H1 (cell line): ENCODE data around the gene SLC15A3. TPM values are rescaled to one million over a fixed set of nuclear protein-coding genes. Genes with fewer than 3 reads are reported as not detected.

Experiments
- CTCF ChIA-PET: fragments of 300-600 bp; sonication (Branson Sonifier 250); formaldehyde crosslinking; loops from one replicate; lab custom pipeline; 2021; ENCODE audit not compliant: partially characterized antibody; lab: Charles Lee
- POLR2A ChIA-PET: fragments of 300-600 bp; sonication (Branson Sonifier 250); formaldehyde crosslinking; loops from one replicate; lab custom pipeline; 2021; ENCODE audit warnings: inconsistent platforms; ENCODE audit not compliant: partially characterized antibody; lab: Charles Lee
- DNase-seq, 2 experiments: peaks; one replicate each; pipeline versions ENCODE4 v3.0.0 to v3.0.0-alpha.2; 2010 to 2022; ENCODE audit warnings: low spot score in 2 of 2, low read depth in 1 of 2, mixed read lengths in 1 of 2
- FAIRE-seq: peaks from 2 replicates; lab custom pipeline; 2011; peaks lifted over from hg19 to GRCh38; lab: Jason Lieb, UNC
- H2AFZ ChIP-seq: 2 replicates; pipeline ENCODE4 v1.8.1; 2012; ENCODE audit warnings: low read length, inconsistent platforms
- H2AK5ac ChIP-seq: 2 replicates; pipeline ENCODE4 v1.6.1; 2013; ENCODE audit warnings: low read depth, low read length
- H2BK120ac ChIP-seq: replicated peaks from 2 replicates; pipeline ENCODE3; 2013; ENCODE audit warnings: low read depth, low read length, inconsistent platforms
- H2BK12ac ChIP-seq: 2 replicates; pipeline ENCODE4 v1.6.1; 2013; ENCODE audit warnings: low read depth, low read length
- H2BK15ac ChIP-seq: 2 replicates; pipeline ENCODE4 v1.6.1; 2013; ENCODE audit warnings: low read length
- H2BK20ac ChIP-seq: 2 replicates; pipeline ENCODE4 v1.6.1; 2013; ENCODE audit warnings: low read length
- H2BK5ac ChIP-seq: 2 replicates; pipeline ENCODE4 v1.6.1; 2013; ENCODE audit warnings: low read depth, low read length
- H3K14ac ChIP-seq: 2 replicates; pipeline ENCODE4 v1.6.1; 2013; ENCODE audit warnings: inconsistent platforms; ENCODE audit not compliant: insufficient read length
- H3K18ac ChIP-seq: 2 replicates; pipeline ENCODE4 v1.6.1; 2013; ENCODE audit warnings: low read length; ENCODE audit errors: extremely low read depth
- H3K23ac ChIP-seq: 2 replicates; pipeline ENCODE4 v1.6.1; 2013; ENCODE audit warnings: inconsistent platforms; ENCODE audit not compliant: insufficient read length
- H3K23me2 ChIP-seq: 2 replicates; pipeline ENCODE4 v1.6.1; 2013; ENCODE audit warnings: low read depth, low read length
- H3K27ac ChIP-seq: 2 replicates; pipeline ENCODE4 v1.6.1; 2011; ENCODE audit warnings: low read depth, low read length, inconsistent platforms
- H3K27me3 ChIP-seq, 4 experiments: replicated peaks in 1 of 4; 1 replicate in 1 of 4; 2 replicates in 3 of 4; pipeline versions ENCODE4 v1.6.1 to v1.8.1; 2011 to 2013; ENCODE audit warnings: low read length in 3 of 4, mild to moderate bottlenecking in 3 of 4, inconsistent platforms in 2 of 4, mixed read lengths in 2 of 4, moderate library complexity in 1 of 4; ENCODE audit not compliant: control insufficient read depth in 3 of 4, insufficient read depth in 3 of 4; ENCODE audit errors: extremely low read depth in 1 of 4
- H3K36me3 ChIP-seq, 4 experiments: 2 replicates each; pipeline versions ENCODE4 v1.6.1 to v1.8.1; 2011 to 2013; ENCODE audit warnings: mild to moderate bottlenecking in 4 of 4, low read length in 3 of 4, moderate library complexity in 2 of 4, control low read depth in 1 of 4, inconsistent platforms in 1 of 4; ENCODE audit not compliant: insufficient read depth in 4 of 4, control insufficient read depth in 2 of 4
- H3K4ac ChIP-seq: replicated peaks from 2 replicates; pipeline ENCODE3; 2013; ENCODE audit warnings: low read length, low read depth, mixed read lengths, inconsistent platforms; ENCODE audit not compliant: insufficient read length
- H3K4me1 ChIP-seq, 4 experiments: replicated peaks in 1 of 4; 1 replicate in 1 of 4; 2 replicates in 3 of 4; pipeline versions ENCODE4 v1.6.1 to v1.8.1; 2011 to 2013; ENCODE audit warnings: low read length in 3 of 4, inconsistent platforms in 2 of 4, mixed read lengths in 1 of 4; ENCODE audit not compliant: insufficient read depth in 4 of 4, control insufficient read depth in 3 of 4
- H3K4me2 ChIP-seq, 2 experiments: 2 replicates each; pipeline versions ENCODE4 v1.6.1 to v1.8.1; 2011 to 2013; ENCODE audit warnings: low read depth in 2 of 2, low read length in 2 of 2, control low read depth in 1 of 2, inconsistent platforms in 1 of 2, mild to moderate bottlenecking in 1 of 2; ENCODE audit not compliant: insufficient read depth in 1 of 2
- H3K4me3 ChIP-seq, 4 experiments: fragments of 200-600, 300-600 bp in 1 of 4; sonication (generic), shearing (Covaris generic), sonication (Bioruptor Twin) in 1 of 4; 2 replicates each; pipeline versions ENCODE4 v1.5.1 to v1.8.1; 2011 to 2016; ENCODE audit warnings: low read length in 4 of 4, low read depth in 3 of 4, control low read depth in 2 of 4, inconsistent platforms in 2 of 4, mild to moderate bottlenecking in 2 of 4, mixed read lengths in 1 of 4, moderate library complexity in 1 of 4; ENCODE audit not compliant: insufficient read depth in 2 of 4; ENCODE audit errors: extremely low read depth in 1 of 4
- H3K56ac ChIP-seq: replicated peaks from 2 replicates; pipeline ENCODE3; 2013; ENCODE audit warnings: low read depth, mild to moderate bottlenecking, mixed read lengths, low read length, inconsistent platforms; ENCODE audit not compliant: insufficient read length
- H3K79me1 ChIP-seq: 2 replicates; pipeline ENCODE4 v1.6.1; 2013; ENCODE audit warnings: low read depth, low read length, control low read depth
- H3K79me2 ChIP-seq, 2 experiments: 2 replicates each; pipeline versions ENCODE4 v1.6.1 to v1.8.1; 2012 to 2013; ENCODE audit warnings: low read length in 2 of 2, mild to moderate bottlenecking in 2 of 2, inconsistent platforms in 1 of 2; ENCODE audit not compliant: insufficient read depth in 2 of 2, control insufficient read depth in 1 of 2
- H3K9ac ChIP-seq, 4 experiments: replicated peaks in 1 of 4; 1 replicate in 1 of 4; 2 replicates in 3 of 4; pipeline versions ENCODE4 v1.6.1 to v1.8.1; 2011 to 2013; ENCODE audit warnings: low read depth in 3 of 4, low read length in 3 of 4, control low read depth in 2 of 4, mild to moderate bottlenecking in 2 of 4, moderate library complexity in 2 of 4, inconsistent platforms in 1 of 4; ENCODE audit errors: extremely low read depth in 1 of 4
- H3K9me3 ChIP-seq, 2 experiments: 2 replicates each; pipeline versions ENCODE4 v1.6.1 to v1.8.1; 2012 to 2013; ENCODE audit warnings: mild to moderate bottlenecking in 2 of 2, moderate library complexity in 2 of 2, control low read depth in 1 of 2, inconsistent platforms in 1 of 2, low read depth in 1 of 2, low read length in 1 of 2, mixed read lengths in 1 of 2; ENCODE audit not compliant: insufficient read depth in 2 of 2
- H4K20me1 ChIP-seq, 2 experiments: replicated peaks in 1 of 2; 2 replicates each; pipeline versions ENCODE3 to v1.8.1; 2011 to 2013; ENCODE audit warnings: inconsistent platforms in 2 of 2, low read length in 2 of 2, mild to moderate bottlenecking in 1 of 2; ENCODE audit not compliant: insufficient read depth in 2 of 2, control insufficient read depth in 1 of 2
- H4K5ac ChIP-seq: 2 replicates; pipeline ENCODE4 v1.6.1; 2013; ENCODE audit warnings: low read length, low read depth, mixed read lengths, inconsistent platforms; ENCODE audit not compliant: insufficient read length
- H4K8ac ChIP-seq: 2 replicates; pipeline ENCODE4 v1.8.0; 2013; ENCODE audit warnings: mild to moderate bottlenecking, moderate library complexity, low read length, inconsistent platforms; ENCODE audit not compliant: insufficient read depth; ENCODE audit errors: extremely low read depth
- H4K91ac ChIP-seq: replicated peaks from 2 replicates; pipeline ENCODE3; 2013; ENCODE audit warnings: low read length, mixed read lengths, inconsistent platforms; ENCODE audit not compliant: insufficient read length
- BCL11A ChIP-seq, 2 experiments: IDR thresholded peaks; one replicate each; pipeline ENCODE4 v1.6.1; 2011; ENCODE audit warnings: low read depth in 2 of 2, low read length in 2 of 2, mild to moderate bottlenecking in 2 of 2
- CBX8 ChIP-seq: fragments of 300-800, 300-1000 bp; sonication (generic); IDR thresholded peaks from 2 replicates; pipeline ENCODE4 v1.7.1; 2016; ENCODE audit warnings: low read depth, low read length, borderline replicate concordance
- CHD1 ChIP-seq: IDR thresholded peaks from 2 replicates; pipeline ENCODE4 v1.6.1; 2012; ENCODE audit warnings: low read depth, low read length, improper control_type of control experiment
- EP300 ChIP-seq, 2 experiments: IDR thresholded peaks; 1 replicate in 1 of 2; 2 replicates in 1 of 2; pipeline ENCODE4 v1.6.1; 2011 to 2012; ENCODE audit warnings: low read depth in 2 of 2, low read length in 2 of 2, mild to moderate bottlenecking in 2 of 2, borderline replicate concordance in 1 of 2, inconsistent platforms in 1 of 2, moderate library complexity in 1 of 2
- FOSL1 ChIP-seq: IDR thresholded peaks from 2 replicates; pipeline ENCODE4 v1.6.1; 2011; ENCODE audit warnings: mild to moderate bottlenecking, low read depth, low read length, moderate library complexity; ENCODE audit not compliant: insufficient read depth
- JUND ChIP-seq: IDR thresholded peaks from 2 replicates; pipeline ENCODE4 v1.6.1; 2011; ENCODE audit warnings: mild to moderate bottlenecking, improper control_type of control experiment, low read length
- KDM1A ChIP-seq: fragments of 200-600, 300-600 bp; sonication (generic); IDR thresholded peaks from 2 replicates; pipeline ENCODE4 v1.7.1; 2016; ENCODE audit warnings: mild to moderate bottlenecking, low read length, borderline replicate concordance
- POLR2A ChIP-seq, 2 experiments: IDR thresholded peaks; 1 replicate in 1 of 2; 2 replicates in 1 of 2; pipeline ENCODE4 v1.6.1; 2011; ENCODE audit warnings: low read depth in 2 of 2, low read length in 2 of 2, mild to moderate bottlenecking in 2 of 2; ENCODE audit errors: control extremely low read depth in 1 of 2
- RBBP5 ChIP-seq: IDR thresholded peaks from 2 replicates; pipeline ENCODE4 v1.7.1; 2012; ENCODE audit warnings: low read depth, mild to moderate bottlenecking, inconsistent platforms, low read length, moderate library complexity, borderline replicate concordance
- SP2 ChIP-seq: IDR thresholded peaks from 2 replicates; pipeline ENCODE4 v1.6.1; 2012; ENCODE audit warnings: mild to moderate bottlenecking, low read length, inconsistent platforms
- SRF ChIP-seq: IDR thresholded peaks from 2 replicates; pipeline ENCODE4 v1.6.1; 2011; ENCODE audit warnings: mild to moderate bottlenecking, low read depth, low read length, moderate library complexity
- SUZ12 ChIP-seq: fragments of 200-600 bp; sonication (generic); IDR thresholded peaks from 2 replicates; pipeline ENCODE4 v1.6.1; 2012; ENCODE audit warnings: mild to moderate bottlenecking, inconsistent platforms, low read length, moderate library complexity, mixed read lengths
- USF2 ChIP-seq: IDR thresholded peaks from 2 replicates; pipeline ENCODE4 v1.6.1; 2011; ENCODE audit warnings: low read length, improper control_type of control experiment
- YY1 ChIP-seq: IDR thresholded peaks from 2 replicates; pipeline ENCODE4 v1.6.1; 2011; ENCODE audit warnings: low read depth, mild to moderate bottlenecking, low read length
- WGBS, 2 experiments: shearing (Covaris generic) in 1 of 2; methylation state at CpG; one replicate each; pipeline versions ENCODE4 v1.1.6 to v1.1.7; 2013 to 2015; ENCODE audit warnings: low lambda C conversion rate in 2 of 2, mixed read lengths in 2 of 2, inconsistent platforms in 1 of 2, low coverage in 1 of 2, missing lambda C conversion rate in 1 of 2; ENCODE audit not compliant: insufficient replicate concordance in 2 of 2, insufficient coverage in 1 of 2, insufficient read length in 1 of 2; ENCODE audit errors: extremely low coverage in 1 of 2, missing lambda C conversion rate in 1 of 2; 5-methylcytosine and 5-hydroxymethylcytosine counted together
- polyA plus RNA-seq, 7 experiments: library from polyadenylated mRNA; depleted of rRNA in 3 of 7; stranded (reverse) in 5 of 7; unstranded in 2 of 7; fragments of >200 nt in 5 of 7; fragments of 200-250 nt in 2 of 7; gene quantifications; 1 replicate in 5 of 7; 2 replicates in 1 of 7; 4 replicates in 1 of 7; pipeline versions ENCODE4 v1.2.1 to v1.2.3, GENCODE V29; 2011 to 2013; ENCODE audit warnings: missing spikeins in 2 of 7, mixed read lengths in 2 of 7
- total RNA-seq: library from RNA; stranded (reverse); fragmentation: NEBNext Ultra II Directional; extraction: Animal tissue kit (Norgen Biotek cat#: 25700); gene quantifications from 2 replicates; pipeline ENCODE4 v1.2.1, GENCODE V29; 2021

The SLC15A3 gene
- total and polyA plus RNA-seq, 2 of the 8 experiments (the other 6 are each of a cell fraction or from before 2014, with no cell fraction given): 25.8 to 31.0 TPM

GRCh38 chr11:60985501-60985900, 33.5 kb upstream of the SLC15A3 start:
- Histone ChIP-seq H2BK20ac (no peak overlapping the region), H3K9me3 (no peaks in the 10 kb centered on the region), H3K4me1 (no peaks in the 10 kb centered on the region), H3K14ac (no peak overlapping the region), H3K79me1 (no peaks in the 10 kb centered on the region), H4K91ac (no peak overlapping the region), H2AFZ (no peak overlapping the region), H2BK15ac (no peak overlapping the region), H3K56ac (no peak overlapping the region), H3K23me2 (peaks cover 2% of the 10 kb centered on the region; the same call in 1 of the 2 replicates), H4K5ac (no peak overlapping the region), H4K20me1 (no peaks in the 10 kb centered on the region), H3K27me3 (no peaks in the 10 kb centered on the region; a peak in 1 of 7 replicates), H2BK12ac (no peak overlapping the region), H2BK5ac (no peak overlapping the region), H4K8ac (no peak overlapping the region), H2BK120ac (no peak overlapping the region), H3K23ac (no peak overlapping the region), H3K9ac (no peak overlapping the region), H3K4ac (no peak overlapping the region), H3K36me3 (no peaks in the 10 kb centered on the region), H2AK5ac (no peak overlapping the region), H3K18ac (no peak overlapping the region), H3K27ac (no peak overlapping the region), H3K4me3 (no peak overlapping the region), H3K79me2 (no peaks in the 10 kb centered on the region), H3K4me2 (no peak overlapping the region)
- ChIA-PET POLR2A (no interaction called here), CTCF (interaction anchor here (1.0 to 2.4 kb wide), 3 partner anchors 15 to 155 kb away, joined by 3 to 10 read pairs (median 4); partner anchors contain the start of gene CD6)
- DNase-seq (no peak), FAIRE-seq (no peak)
- 93% methylated on average over 2 of the region's 2 CpGs; no CpG with 5 or more reads in 1 of the 2 experiments for WGBS, 2 experiments
- TF ChIP-seq EP300 (IDR thresholded peaks at IDR 0.05; ENCODE audit: borderline replicate concordance in 1 of 2, low read depth in 2 of 2, low read length in 2 of 2) (no peak), BCL11A (IDR thresholded peaks at IDR 0.05; ENCODE audit: low read depth in 2 of 2, low read length in 2 of 2) (no peak), SP2 (no peak), KDM1A (no peak), FOSL1 (no peak), JUND (no peak), RBBP5 (no peak), USF2 (no peak), SRF (no peak), CHD1 (no peak), SUZ12 (no peak), YY1 (no peak), POLR2A (IDR thresholded peaks at IDR 0.05; ENCODE audit: control extremely low read depth in 1 of 2, low read depth in 2 of 2, low read length in 2 of 2) (no peak), CBX8 (no peak)
